H1 (cell line): ENCODE measurements around the gene PRAME. TPM values are rescaled to one million over a fixed set of nuclear protein-coding genes. Genes with fewer than 3 reads are reported as not detected.

Experiments used
- CTCF ChIA-PET: fragments of 300-600 bp; sonication (Branson Sonifier 250); formaldehyde crosslinking; loops from one replicate; lab custom pipeline; 2021; ENCODE audit not compliant: partially characterized antibody; lab: Charles Lee
- POLR2A ChIA-PET: fragments of 300-600 bp; sonication (Branson Sonifier 250); formaldehyde crosslinking; loops from one replicate; lab custom pipeline; 2021; ENCODE audit warnings: inconsistent platforms; ENCODE audit not compliant: partially characterized antibody; lab: Charles Lee
- DNase-seq, 2 experiments: peaks; one replicate each; pipeline versions ENCODE4 v3.0.0 to v3.0.0-alpha.2; 2010 to 2022; ENCODE audit warnings: low spot score in 2 of 2, low read depth in 1 of 2, mixed read lengths in 1 of 2
- FAIRE-seq: peaks from 2 replicates; lab custom pipeline; 2011; peaks lifted over from hg19 to GRCh38; lab: Jason Lieb, UNC
- H2AFZ ChIP-seq: 2 replicates; pipeline ENCODE4 v1.8.1; 2012; ENCODE audit warnings: low read length, inconsistent platforms
- H2AK5ac ChIP-seq: 2 replicates; pipeline ENCODE4 v1.6.1; 2013; ENCODE audit warnings: low read depth, low read length
- H2BK120ac ChIP-seq: replicated peaks from 2 replicates; pipeline ENCODE3; 2013; ENCODE audit warnings: low read depth, low read length, inconsistent platforms
- H2BK12ac ChIP-seq: 2 replicates; pipeline ENCODE4 v1.6.1; 2013; ENCODE audit warnings: low read depth, low read length
- H2BK15ac ChIP-seq: 2 replicates; pipeline ENCODE4 v1.6.1; 2013; ENCODE audit warnings: low read length
- H2BK20ac ChIP-seq: 2 replicates; pipeline ENCODE4 v1.6.1; 2013; ENCODE audit warnings: low read length
- H2BK5ac ChIP-seq: 2 replicates; pipeline ENCODE4 v1.6.1; 2013; ENCODE audit warnings: low read depth, low read length
- H3K14ac ChIP-seq: 2 replicates; pipeline ENCODE4 v1.6.1; 2013; ENCODE audit warnings: inconsistent platforms; ENCODE audit not compliant: insufficient read length
- H3K18ac ChIP-seq: 2 replicates; pipeline ENCODE4 v1.6.1; 2013; ENCODE audit warnings: low read length; ENCODE audit errors: extremely low read depth
- H3K23ac ChIP-seq: 2 replicates; pipeline ENCODE4 v1.6.1; 2013; ENCODE audit warnings: inconsistent platforms; ENCODE audit not compliant: insufficient read length
- H3K23me2 ChIP-seq: 2 replicates; pipeline ENCODE4 v1.6.1; 2013; ENCODE audit warnings: low read depth, low read length
- H3K27ac ChIP-seq: 2 replicates; pipeline ENCODE4 v1.6.1; 2011; ENCODE audit warnings: low read depth, low read length, inconsistent platforms
- H3K27me3 ChIP-seq, 4 experiments: replicated peaks in 1 of 4; 1 replicate in 1 of 4; 2 replicates in 3 of 4; pipeline versions ENCODE4 v1.6.1 to v1.8.1; 2011 to 2013; ENCODE audit warnings: low read length in 3 of 4, mild to moderate bottlenecking in 3 of 4, inconsistent platforms in 2 of 4, mixed read lengths in 2 of 4, moderate library complexity in 1 of 4; ENCODE audit not compliant: control insufficient read depth in 3 of 4, insufficient read depth in 3 of 4; ENCODE audit errors: extremely low read depth in 1 of 4
- H3K36me3 ChIP-seq, 4 experiments: 2 replicates each; pipeline versions ENCODE4 v1.6.1 to v1.8.1; 2011 to 2013; ENCODE audit warnings: mild to moderate bottlenecking in 4 of 4, low read length in 3 of 4, moderate library complexity in 2 of 4, control low read depth in 1 of 4, inconsistent platforms in 1 of 4; ENCODE audit not compliant: insufficient read depth in 4 of 4, control insufficient read depth in 2 of 4
- H3K4ac ChIP-seq: replicated peaks from 2 replicates; pipeline ENCODE3; 2013; ENCODE audit warnings: low read length, low read depth, mixed read lengths, inconsistent platforms; ENCODE audit not compliant: insufficient read length
- H3K4me1 ChIP-seq, 4 experiments: replicated peaks in 1 of 4; 1 replicate in 1 of 4; 2 replicates in 3 of 4; pipeline versions ENCODE4 v1.6.1 to v1.8.1; 2011 to 2013; ENCODE audit warnings: low read length in 3 of 4, inconsistent platforms in 2 of 4, mixed read lengths in 1 of 4; ENCODE audit not compliant: insufficient read depth in 4 of 4, control insufficient read depth in 3 of 4
- H3K4me2 ChIP-seq, 2 experiments: 2 replicates each; pipeline versions ENCODE4 v1.6.1 to v1.8.1; 2011 to 2013; ENCODE audit warnings: low read depth in 2 of 2, low read length in 2 of 2, control low read depth in 1 of 2, inconsistent platforms in 1 of 2, mild to moderate bottlenecking in 1 of 2; ENCODE audit not compliant: insufficient read depth in 1 of 2
- H3K4me3 ChIP-seq, 4 experiments: fragments of 200-600, 300-600 bp in 1 of 4; sonication (generic), shearing (Covaris generic), sonication (Bioruptor Twin) in 1 of 4; 2 replicates each; pipeline versions ENCODE4 v1.5.1 to v1.8.1; 2011 to 2016; ENCODE audit warnings: low read length in 4 of 4, low read depth in 3 of 4, control low read depth in 2 of 4, inconsistent platforms in 2 of 4, mild to moderate bottlenecking in 2 of 4, mixed read lengths in 1 of 4, moderate library complexity in 1 of 4; ENCODE audit not compliant: insufficient read depth in 2 of 4; ENCODE audit errors: extremely low read depth in 1 of 4
- H3K56ac ChIP-seq: replicated peaks from 2 replicates; pipeline ENCODE3; 2013; ENCODE audit warnings: low read depth, mild to moderate bottlenecking, mixed read lengths, low read length, inconsistent platforms; ENCODE audit not compliant: insufficient read length
- H3K79me1 ChIP-seq: 2 replicates; pipeline ENCODE4 v1.6.1; 2013; ENCODE audit warnings: low read depth, low read length, control low read depth
- H3K79me2 ChIP-seq, 2 experiments: 2 replicates each; pipeline versions ENCODE4 v1.6.1 to v1.8.1; 2012 to 2013; ENCODE audit warnings: low read length in 2 of 2, mild to moderate bottlenecking in 2 of 2, inconsistent platforms in 1 of 2; ENCODE audit not compliant: insufficient read depth in 2 of 2, control insufficient read depth in 1 of 2
- H3K9ac ChIP-seq, 4 experiments: replicated peaks in 1 of 4; 1 replicate in 1 of 4; 2 replicates in 3 of 4; pipeline versions ENCODE4 v1.6.1 to v1.8.1; 2011 to 2013; ENCODE audit warnings: low read depth in 3 of 4, low read length in 3 of 4, control low read depth in 2 of 4, mild to moderate bottlenecking in 2 of 4, moderate library complexity in 2 of 4, inconsistent platforms in 1 of 4; ENCODE audit errors: extremely low read depth in 1 of 4
- H3K9me3 ChIP-seq, 2 experiments: 2 replicates each; pipeline versions ENCODE4 v1.6.1 to v1.8.1; 2012 to 2013; ENCODE audit warnings: mild to moderate bottlenecking in 2 of 2, moderate library complexity in 2 of 2, control low read depth in 1 of 2, inconsistent platforms in 1 of 2, low read depth in 1 of 2, low read length in 1 of 2, mixed read lengths in 1 of 2; ENCODE audit not compliant: insufficient read depth in 2 of 2
- H4K20me1 ChIP-seq, 2 experiments: replicated peaks in 1 of 2; 2 replicates each; pipeline versions ENCODE3 to v1.8.1; 2011 to 2013; ENCODE audit warnings: inconsistent platforms in 2 of 2, low read length in 2 of 2, mild to moderate bottlenecking in 1 of 2; ENCODE audit not compliant: insufficient read depth in 2 of 2, control insufficient read depth in 1 of 2
- H4K5ac ChIP-seq: 2 replicates; pipeline ENCODE4 v1.6.1; 2013; ENCODE audit warnings: low read length, low read depth, mixed read lengths, inconsistent platforms; ENCODE audit not compliant: insufficient read length
- H4K8ac ChIP-seq: 2 replicates; pipeline ENCODE4 v1.8.0; 2013; ENCODE audit warnings: mild to moderate bottlenecking, moderate library complexity, low read length, inconsistent platforms; ENCODE audit not compliant: insufficient read depth; ENCODE audit errors: extremely low read depth
- H4K91ac ChIP-seq: replicated peaks from 2 replicates; pipeline ENCODE3; 2013; ENCODE audit warnings: low read length, mixed read lengths, inconsistent platforms; ENCODE audit not compliant: insufficient read length
- JUND ChIP-seq: IDR thresholded peaks from 2 replicates; pipeline ENCODE4 v1.6.1; 2011; ENCODE audit warnings: mild to moderate bottlenecking, improper control_type of control experiment, low read length
- WGBS, 2 experiments: shearing (Covaris generic) in 1 of 2; methylation state at CpG; one replicate each; pipeline versions ENCODE4 v1.1.6 to v1.1.7; 2013 to 2015; ENCODE audit warnings: low lambda C conversion rate in 2 of 2, mixed read lengths in 2 of 2, inconsistent platforms in 1 of 2, low coverage in 1 of 2, missing lambda C conversion rate in 1 of 2; ENCODE audit not compliant: insufficient replicate concordance in 2 of 2, insufficient coverage in 1 of 2, insufficient read length in 1 of 2; ENCODE audit errors: extremely low coverage in 1 of 2, missing lambda C conversion rate in 1 of 2; 5-methylcytosine and 5-hydroxymethylcytosine counted together
- polyA plus RNA-seq, 7 experiments: library from polyadenylated mRNA; depleted of rRNA in 3 of 7; stranded (reverse) in 5 of 7; unstranded in 2 of 7; fragments of >200 nt in 5 of 7; fragments of 200-250 nt in 2 of 7; gene quantifications; 1 replicate in 5 of 7; 2 replicates in 1 of 7; 4 replicates in 1 of 7; pipeline versions ENCODE4 v1.2.1 to v1.2.3, GENCODE V29; 2011 to 2013; ENCODE audit warnings: missing spikeins in 2 of 7, mixed read lengths in 2 of 7
- total RNA-seq: library from RNA; stranded (reverse); fragmentation: NEBNext Ultra II Directional; extraction: Animal tissue kit (Norgen Biotek cat#: 25700); gene quantifications from 2 replicates; pipeline ENCODE4 v1.2.1, GENCODE V29; 2021

The PRAME gene
- total and polyA plus RNA-seq, 2 of the 8 experiments (the other 6 are each of a cell fraction or from before 2014, with no cell fraction given), result 0.15 to 1.1 TPM

DNA sequence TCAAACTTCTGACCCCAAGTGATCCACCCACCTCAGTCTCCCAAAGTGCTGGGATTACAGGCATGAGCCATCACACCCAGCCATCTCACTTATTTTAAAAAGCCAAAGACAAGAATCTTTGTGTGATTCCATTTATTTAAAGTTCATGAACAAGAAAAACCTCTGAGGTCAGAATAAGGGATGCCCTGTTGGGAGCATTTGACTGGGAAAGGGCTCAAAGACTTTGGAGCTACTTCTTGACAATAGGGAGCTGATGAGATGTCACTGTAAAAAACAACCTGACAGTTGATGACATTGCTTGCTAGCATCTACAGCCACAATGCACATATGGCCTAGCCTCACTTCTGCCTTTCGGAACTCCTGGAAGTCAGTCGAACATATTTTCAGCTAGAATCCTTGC lies 45.4 kb downstream of the PRAME start:
- Histone ChIP-seq H3K36me3 (no peaks in the 10 kb centered on the region), H3K9ac (no peak overlapping the region), H3K18ac (no peak overlapping the region), H3K27ac (no peak overlapping the region), H3K9me3 (peaks cover 0 to 5% of the 10 kb centered on the region in 2 experiments; a peak in 3 of 4 replicates), H3K23me2 (no peaks in the 10 kb centered on the region), H4K8ac (no peak overlapping the region), H2BK12ac (no peak overlapping the region), H3K4ac (no peak overlapping the region), H3K56ac (no peak overlapping the region), H4K91ac (no peak overlapping the region), H2BK20ac (no peak overlapping the region), H3K23ac (no peak overlapping the region), H3K79me1 (no peaks in the 10 kb centered on the region), H2BK120ac (no peak overlapping the region), H3K79me2 (no peaks in the 10 kb centered on the region), H3K4me1 (no peaks in the 10 kb centered on the region), H4K20me1 (no peaks in the 10 kb centered on the region), H2BK15ac (no peak overlapping the region), H3K14ac (no peak overlapping the region), H2BK5ac (no peak overlapping the region), H2AK5ac (no peak overlapping the region), H3K4me2 (no peak overlapping the region), H2AFZ (no peak overlapping the region), H4K5ac (no peak overlapping the region), H3K27me3 (peaks cover 2 to 35% (median 15%) of the 10 kb centered on the region in 4 experiments; a peak in 5 of 7 replicates), H3K4me3 (no peak overlapping the region)
- FAIRE-seq (no peak), DNase-seq (no peak)
- ChIA-PET CTCF (interaction anchor here (1.2 kb wide), 1 partner anchor 27 kb away, joined by 3 read pairs; no protein-coding TSS in a partner anchor), POLR2A (no interaction called here)
- WGBS, 2 experiments, result 74% methylated on average over 2 of the region's 2 CpGs; no CpG with 5 or more reads in 1 of the 2 experiments
- TF ChIP-seq JUND, result no peak
